ENCODE measurements around the gene TMC1.
A peak's percentile ranks its signal among the peaks of the same experiment; 100 is the strongest.
"Not testable (repeated sequence)": the region's sequence is repeated elsewhere in the genome, so short reads cannot be mapped to it uniquely, and the experiment has no call there.

TMC1 gene

DNA sequence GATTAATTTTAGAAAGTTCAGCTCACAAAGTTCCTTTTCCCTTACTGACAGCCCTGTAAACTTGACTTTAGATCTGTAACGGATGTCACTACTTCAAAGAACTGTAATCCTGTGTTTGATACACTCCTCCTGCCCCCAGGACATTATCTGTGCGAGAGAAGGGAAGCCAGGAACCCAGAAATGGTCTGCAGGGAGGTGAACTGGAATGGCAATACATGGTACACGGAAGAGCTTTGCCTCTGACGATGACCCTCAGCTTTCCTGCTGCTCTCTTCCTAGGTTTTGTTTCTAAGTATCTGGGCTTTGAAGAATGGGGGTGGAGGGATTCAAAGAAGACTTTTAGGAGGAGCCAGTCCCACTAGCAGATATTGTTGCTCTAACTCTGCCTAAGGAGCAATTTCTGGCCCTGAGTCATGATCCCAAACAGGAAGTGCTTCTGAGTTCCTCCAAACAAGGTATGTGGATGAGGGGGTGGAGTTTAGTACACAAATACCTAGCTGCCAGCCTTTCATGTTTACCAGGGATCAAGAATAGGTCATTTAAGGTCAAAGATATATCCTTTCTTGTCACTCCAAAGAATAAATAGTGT is 43.4 kb upstream of the TMC1 start:
- Histone ChIP-seq H3K9me3 (ENCODE audit: severe bottlenecking) (no peaks in the 10 kb centered on the region), H3K27me3 (ENCODE audit: insufficient read depth, poor library complexity, severe bottlenecking) (no peaks in the 10 kb centered on the region), H3K4me1 (ENCODE audit: insufficient read depth, poor library complexity, severe bottlenecking) (peaks cover 35% of the 10 kb centered on the region), H3K27ac (ENCODE audit: poor library complexity, severe bottlenecking) (peak overlapping the region; percentile 90), H3K4me3 (ENCODE audit: severe bottlenecking) (no peak overlapping the region), H3K36me3 (ENCODE audit: low read depth) (no peaks in the 10 kb centered on the region)
- TF ChIP-seq, protein P1, sequence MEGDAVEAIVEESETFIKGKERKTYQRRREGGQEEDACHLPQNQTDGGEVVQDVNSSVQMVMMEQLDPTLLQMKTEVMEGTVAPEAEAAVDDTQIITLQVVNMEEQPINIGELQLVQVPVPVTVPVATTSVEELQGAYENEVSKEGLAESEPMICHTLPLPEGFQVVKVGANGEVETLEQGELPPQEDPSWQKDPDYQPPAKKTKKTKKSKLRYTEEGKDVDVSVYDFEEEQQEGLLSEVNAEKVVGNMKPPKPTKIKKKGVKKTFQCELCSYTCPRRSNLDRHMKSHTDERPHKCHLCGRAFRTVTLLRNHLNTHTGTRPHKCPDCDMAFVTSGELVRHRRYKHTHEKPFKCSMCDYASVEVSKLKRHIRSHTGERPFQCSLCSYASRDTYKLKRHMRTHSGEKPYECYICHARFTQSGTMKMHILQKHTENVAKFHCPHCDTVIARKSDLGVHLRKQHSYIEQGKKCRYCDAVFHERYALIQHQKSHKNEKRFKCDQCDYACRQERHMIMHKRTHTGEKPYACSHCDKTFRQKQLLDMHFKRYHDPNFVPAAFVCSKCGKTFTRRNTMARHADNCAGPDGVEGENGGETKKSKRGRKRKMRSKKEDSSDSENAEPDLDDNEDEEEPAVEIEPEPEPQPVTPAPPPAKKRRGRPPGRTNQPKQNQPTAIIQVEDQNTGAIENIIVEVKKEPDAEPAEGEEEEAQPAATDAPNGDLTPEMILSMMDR (IDR thresholded peaks at IDR 0.05; ENCODE audit: poor library complexity, severe bottlenecking): no peak
- DNase-seq (ENCODE audit: low spot score) (peak; percentile 66), ATAC-seq (ENCODE audit: low read depth) (peak; percentile 84)

DNA sequence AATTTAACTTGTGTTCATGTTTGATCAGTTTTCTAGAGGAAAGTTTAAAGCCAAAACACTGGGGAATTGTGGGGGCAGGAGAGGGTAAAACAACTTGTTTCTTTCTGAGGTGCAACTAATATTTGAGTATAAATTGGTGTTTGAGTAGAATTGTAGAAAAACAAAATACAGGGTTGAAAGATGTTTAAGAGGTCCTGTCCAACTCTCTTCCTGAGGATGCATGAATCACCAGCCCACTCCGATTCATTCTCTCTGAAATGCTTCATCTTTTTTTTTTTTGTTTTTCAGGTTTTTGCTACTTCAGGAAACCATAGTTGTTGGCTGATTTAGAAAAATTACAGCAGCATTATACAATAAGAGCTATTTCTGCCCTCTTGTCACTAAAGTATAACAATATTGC is 42.4 kb upstream of the TMC1 start:
- H3K27ac ChIP-seq (ENCODE audit: poor library complexity, severe bottlenecking): peak overlapping the region; percentile 90
- peaks cover 35% of the 10 kb centered on the region for H3K4me1 ChIP-seq (ENCODE audit: insufficient read depth, poor library complexity, severe bottlenecking)
- H3K36me3 ChIP-seq (ENCODE audit: low read depth): no peaks in the 10 kb centered on the region
- no peaks in the 10 kb centered on the region for H3K9me3 ChIP-seq (ENCODE audit: severe bottlenecking)
- H3K27me3 ChIP-seq (ENCODE audit: insufficient read depth, poor library complexity, severe bottlenecking): no peaks in the 10 kb centered on the region
- TF ChIP-seq, protein P1 (IDR thresholded peaks at IDR 0.05; ENCODE audit: poor library complexity, severe bottlenecking): no peak
- ATAC-seq (ENCODE audit: low read depth): no peak
- no peak overlapping the region for H3K4me3 ChIP-seq (ENCODE audit: severe bottlenecking)
- DNase-seq (ENCODE audit: low spot score): no peak

DNA sequence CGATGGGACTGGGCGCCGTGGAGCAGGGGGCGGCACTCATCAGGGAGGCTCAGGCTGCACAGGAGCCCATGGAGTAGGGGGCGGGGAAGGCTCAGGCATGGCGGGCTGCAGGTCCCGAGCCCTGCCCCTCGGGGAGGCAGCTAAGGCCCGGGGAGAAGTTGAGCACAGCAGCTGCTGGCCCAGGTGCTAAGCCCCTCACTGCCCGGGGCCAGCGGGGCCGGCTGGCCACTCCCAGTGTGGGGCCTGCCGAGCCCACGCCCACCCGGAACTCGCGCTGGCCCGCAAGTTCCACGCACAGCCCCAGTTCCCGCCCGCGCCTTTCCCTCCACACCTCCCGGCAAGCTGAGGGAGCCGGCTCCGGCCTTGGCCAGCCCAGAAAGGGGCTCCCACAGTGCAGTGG is 41.1 kb upstream of the TMC1 start:
- not testable (repeated sequence) for H3K27me3 ChIP-seq (ENCODE audit: insufficient read depth, poor library complexity, severe bottlenecking); H3K4me3 ChIP-seq (ENCODE audit: severe bottlenecking); H3K36me3 ChIP-seq (ENCODE audit: low read depth); ATAC-seq (ENCODE audit: low read depth); DNase-seq (ENCODE audit: low spot score); H3K27ac ChIP-seq (ENCODE audit: poor library complexity, severe bottlenecking); H3K9me3 ChIP-seq (ENCODE audit: severe bottlenecking)
- H3K4me1 ChIP-seq (ENCODE audit: insufficient read depth, poor library complexity, severe bottlenecking): peaks cover 35% of the 10 kb centered on the region

DNA sequence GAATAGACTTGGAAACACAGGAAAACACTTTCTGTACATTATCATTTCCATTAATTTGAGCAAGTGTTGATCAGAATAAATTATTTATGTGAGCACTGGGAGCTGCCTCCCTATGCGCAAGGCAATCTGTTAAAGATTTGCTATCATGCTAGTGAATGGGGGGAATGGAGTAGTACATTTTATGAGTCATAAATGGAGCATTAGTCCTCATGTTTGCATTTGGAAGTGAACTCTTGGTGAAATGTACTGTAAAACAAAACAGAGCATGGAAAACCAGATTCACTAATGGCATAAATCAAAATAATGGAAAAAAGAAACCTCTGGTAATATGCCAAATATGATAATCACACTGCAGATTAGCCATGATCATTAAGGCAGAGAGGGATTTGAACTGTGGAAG is 40.5 kb upstream of the TMC1 start:
- Histone ChIP-seq H3K36me3 (ENCODE audit: low read depth) (no peaks in the 10 kb centered on the region), H3K4me1 (ENCODE audit: insufficient read depth, poor library complexity, severe bottlenecking) (peaks cover 35% of the 10 kb centered on the region), H3K4me3 (ENCODE audit: severe bottlenecking) (no peak overlapping the region), H3K27ac (ENCODE audit: poor library complexity, severe bottlenecking) (no peak overlapping the region), H3K27me3 (ENCODE audit: insufficient read depth, poor library complexity, severe bottlenecking) (no peaks in the 10 kb centered on the region), H3K9me3 (ENCODE audit: severe bottlenecking) (no peaks in the 10 kb centered on the region)
- no peak for ATAC-seq (ENCODE audit: low read depth)
- DNase-seq (ENCODE audit: low spot score): no peak
- TF ChIP-seq, protein P1 (IDR thresholded peaks at IDR 0.05; ENCODE audit: poor library complexity, severe bottlenecking): no peak

DNA sequence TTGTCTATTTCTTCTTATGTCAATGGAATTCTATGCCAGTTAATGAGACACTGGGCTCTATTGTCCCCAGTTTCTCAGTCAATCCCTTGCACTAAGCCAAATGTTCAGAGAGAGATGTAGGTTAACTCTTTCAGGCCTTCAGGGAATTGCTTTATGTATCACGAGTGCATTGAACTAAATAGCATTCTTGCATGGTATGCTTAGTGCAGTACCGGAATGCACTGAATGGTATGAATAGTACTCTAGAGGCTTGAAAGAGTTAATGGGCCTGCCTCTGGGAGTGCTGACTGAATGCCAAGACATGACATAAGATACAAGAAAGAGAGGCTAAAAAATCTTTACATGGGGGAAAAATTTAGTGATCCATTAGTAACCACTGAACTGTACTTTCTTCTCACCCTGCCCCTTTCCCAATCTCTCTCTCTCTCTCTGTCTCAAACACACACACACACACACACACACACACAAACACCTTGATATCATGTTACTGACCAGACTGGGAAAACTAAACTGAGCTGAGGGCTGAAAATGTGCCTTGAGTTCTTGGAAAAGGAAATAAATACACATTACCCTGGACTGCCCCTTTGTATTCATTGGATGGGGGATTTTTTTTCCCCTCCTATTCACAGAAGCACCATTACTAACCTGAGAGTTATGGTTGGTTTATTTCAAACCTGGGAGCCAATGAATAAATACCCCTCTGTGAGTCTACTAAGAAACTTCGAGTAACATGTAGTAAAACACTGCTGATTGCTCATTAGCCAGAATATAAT is 35.4 kb upstream of the TMC1 start:
- Histone ChIP-seq H3K27ac (ENCODE audit: poor library complexity, severe bottlenecking) (no peak overlapping the region), H3K4me3 (ENCODE audit: severe bottlenecking) (no peak overlapping the region), H3K9me3 (ENCODE audit: severe bottlenecking) (no peaks in the 10 kb centered on the region), H3K36me3 (ENCODE audit: low read depth) (no peaks in the 10 kb centered on the region), H3K27me3 (ENCODE audit: insufficient read depth, poor library complexity, severe bottlenecking) (no peaks in the 10 kb centered on the region), H3K4me1 (ENCODE audit: insufficient read depth, poor library complexity, severe bottlenecking) (peaks cover under 1% of the 10 kb centered on the region)
- TF ChIP-seq, protein P1 (IDR thresholded peaks at IDR 0.05; ENCODE audit: poor library complexity, severe bottlenecking): no peak
- ATAC-seq (ENCODE audit: low read depth) (no peak), DNase-seq (ENCODE audit: low spot score) (no peak)
